Measurements from ENCODE around the gene ORM2.

- TF ChIP-seq CTCF (IDR thresholded peaks at IDR 0.05; ENCODE audit: low read depth, low read length) = no peak
- TF ChIP-seq EZH2phosphoT487 (IDR thresholded peaks at IDR 0.05; ENCODE audit: low read depth) = no peak
Measured at GRCh38 chr9:114365194-114365593, 35.5 kb downstream of the ORM2 start.

Data from OCI-LY3 (cell line).